PC-9 (cell line): ENCODE measurements around the gene ISM1. TPM values are rescaled to one million over a fixed set of nuclear protein-coding genes. Genes with fewer than 3 reads are reported as not detected.

Experiments used
- BruUV-seq: library from RNA; stranded (reverse); fragments of 400-500 nt; replicated peaks from 2 replicates; lab custom pipeline; 2021; lab: Mats Ljungman, UMichigan
- CTCF ChIA-PET: fragments of 300-600 bp; sonication (Branson Sonifier 250); formaldehyde crosslinking; loops from one replicate; lab custom pipeline; 2022; ENCODE audit warnings: antibody characterized with exemption; lab: Charles Lee
- POLR2A ChIA-PET: fragments of 300-600 bp; sonication (Branson Sonifier 250); formaldehyde crosslinking; loops from one replicate; lab custom pipeline; 2022; ENCODE audit warnings: antibody characterized with exemption; ENCODE audit not compliant: unreplicated experiment; lab: Charles Lee
- DNase-seq, 2 experiments: peaks; one replicate each; pipeline versions ENCODE4 v3.0.0 to v3.0.0-alpha.2; 2015 to 2022; ENCODE audit warnings: mixed read lengths in 1 of 2
- H2AFZ ChIP-seq: fragments of 200-600 bp; sonication (generic); 2 replicates; pipeline ENCODE4 v1.8.1; 2017; ENCODE audit warnings: antibody characterized with exemption
- H3F3A ChIP-seq: fragments of 200-600 bp; sonication (generic); 2 replicates; pipeline ENCODE4 v1.8.1; 2017; ENCODE audit warnings: antibody characterized with exemption, mild to moderate bottlenecking, low read depth; ENCODE audit not compliant: insufficient read depth
- H3K27ac ChIP-seq: fragments of 200-600 bp; sonication (generic); 2 replicates; pipeline ENCODE4 v1.6.1; 2016; ENCODE audit warnings: mixed run types
- H3K27me3 ChIP-seq: fragments of 200-600 bp; sonication (generic); 2 replicates; pipeline ENCODE4 v1.6.1; 2016; ENCODE audit warnings: low read depth, mixed run types; ENCODE audit not compliant: insufficient read depth
- H3K36me3 ChIP-seq: fragments of 200-600 bp; sonication (generic); 2 replicates; pipeline ENCODE4 v1.6.1; 2016; ENCODE audit warnings: low read depth, mixed run types
- H3K4me1 ChIP-seq: fragments of 200-600 bp; sonication (generic); replicated peaks from 2 replicates; pipeline ENCODE4 v1.6.1; 2016; ENCODE audit warnings: mixed run types; ENCODE audit not compliant: insufficient read depth
- H3K4me2 ChIP-seq: fragments of 200-600 bp; sonication (generic); 2 replicates; pipeline ENCODE4 v1.6.1; 2017; ENCODE audit warnings: mixed run types
- H3K4me3 ChIP-seq: fragments of 200-600 bp; sonication (generic); 2 replicates; pipeline ENCODE4 v1.6.1; 2016; ENCODE audit warnings: mixed run types
- H3K79me2 ChIP-seq: fragments of 200-600 bp; sonication (generic); 2 replicates; pipeline ENCODE4 v1.6.1; 2017; ENCODE audit warnings: low read depth, mixed run types
- H3K9me2 ChIP-seq: fragments of 200-600 bp; sonication (generic); 2 replicates; pipeline ENCODE4 v1.8.1; 2017; ENCODE audit warnings: mild to moderate bottlenecking; ENCODE audit not compliant: insufficient read depth
- H3K9me3 ChIP-seq: fragments of 200-600 bp; sonication (generic); 2 replicates; pipeline ENCODE4 v1.8.1; 2016; ENCODE audit warnings: low read depth; ENCODE audit not compliant: insufficient read depth
- H4K20me1 ChIP-seq: fragments of 200-600 bp; sonication (generic); 2 replicates; pipeline ENCODE4 v1.8.1; 2017; ENCODE audit not compliant: insufficient read depth
- CTCF ChIP-seq: fragments of 200-600 bp; sonication (generic); conservative IDR thresholded peaks from 2 replicates; pipeline ENCODE4 v1.6.1; 2017; ENCODE audit warnings: mixed run types, antibody characterized with exemption, mild to moderate bottlenecking, moderate library complexity
- EZH2 ChIP-seq: fragments of 200-600 bp; sonication (generic); IDR thresholded peaks from 2 replicates; pipeline ENCODE4 v1.8.0; 2017; ENCODE audit warnings: antibody characterized with exemption, low read depth
- intact Hi-C: fragments of 100-400 bp; cut with micrococcal nuclease; formaldehyde crosslinking; loops from one replicate; pipeline ENCODE4 v1.10.0; 2022; ENCODE audit not compliant: unreplicated experiment
- total RNA-seq: library from RNA; stranded (reverse); gene quantifications from 2 replicates; pipeline ENCODE4 v1.2.3, GENCODE V29; 2021

Gene ISM1
- total RNA-seq, 1 experiment from 2014 or later = not detected

GRCh38 chr20:13250251-13250650 is 29.2 kb downstream of the ISM1 start:
- no peak for TF ChIP-seq CTCF
- no peak for TF ChIP-seq EZH2
- Histone ChIP-seq H3K9me2 (no peaks in the 10 kb centered on the region), H2AFZ (no peak overlapping the region), H3K4me3 (no peak overlapping the region), H3K79me2 (no peaks in the 10 kb centered on the region), H3F3A (peaks cover 24% of the 10 kb centered on the region; the same call in 1 of the 2 replicates), H3K27ac (no peak overlapping the region), H3K4me1 (peaks cover 34% of the 10 kb centered on the region), H3K4me2 (no peak overlapping the region), H4K20me1 (no peaks in the 10 kb centered on the region), H3K27me3 (no peaks in the 10 kb centered on the region), H3K9me3 (no peaks in the 10 kb centered on the region), H3K36me3 (no peaks in the 10 kb centered on the region)
- ChIA-PET POLR2A (no interaction called here), CTCF (no interaction called here)
- intact Hi-C loops = no loop called here
- DNase-seq = no peak
- BruUV-seq = no TSS peak

- POLR2A ChIA-PET = no interaction called here
- Histone ChIP-seq H3K9me3 (no peaks in the 10 kb centered on the region), H3K79me2 (no peaks in the 10 kb centered on the region), H3K36me3 (no peaks in the 10 kb centered on the region), H3K4me3 (no peak overlapping the region), H2AFZ (no peak overlapping the region), H3K4me2 (no peak overlapping the region), H3K4me1 (peaks cover 26% of the 10 kb centered on the region), H4K20me1 (no peaks in the 10 kb centered on the region), H3K9me2 (no peaks in the 10 kb centered on the region), H3K27ac (no peak overlapping the region), H3F3A (peaks cover 22% of the 10 kb centered on the region; the same call in 1 of the 2 replicates), H3K27me3 (no peaks in the 10 kb centered on the region)
- TF ChIP-seq CTCF (no peak), EZH2 (no peak)
- no TSS peak for BruUV-seq
- intact Hi-C loops = no loop called here
- no peak for DNase-seq
- CTCF ChIA-PET = no interaction called here
These were observed 30.2 kb downstream of the ISM1 start for GRCh38 chr20:13251106-13251903.

- Histone ChIP-seq H3K27ac (no peak overlapping the region), H3F3A (peaks cover 17% of the 10 kb centered on the region; the same call in 1 of the 2 replicates), H3K9me2 (no peaks in the 10 kb centered on the region), H3K4me2 (no peak overlapping the region), H3K36me3 (no peaks in the 10 kb centered on the region), H3K4me1 (peaks cover 20% of the 10 kb centered on the region), H2AFZ (no peak overlapping the region), H3K27me3 (no peaks in the 10 kb centered on the region), H3K4me3 (no peak overlapping the region), H3K9me3 (no peaks in the 10 kb centered on the region), H3K79me2 (no peaks in the 10 kb centered on the region), H4K20me1 (no peaks in the 10 kb centered on the region)
- no TSS peak for BruUV-seq
- TF ChIP-seq CTCF = no peak
- no peak for TF ChIP-seq EZH2
- CTCF ChIA-PET = no interaction called here
- POLR2A ChIA-PET = no interaction called here
- DNase-seq = no peak
- intact Hi-C loops = no loop called here
These were observed 30.8 kb downstream of the ISM1 start for GRCh38 chr20:13251904-13252297.
